ENCODE data around the gene FSTL4.

FSTL4 gene

DNA sequence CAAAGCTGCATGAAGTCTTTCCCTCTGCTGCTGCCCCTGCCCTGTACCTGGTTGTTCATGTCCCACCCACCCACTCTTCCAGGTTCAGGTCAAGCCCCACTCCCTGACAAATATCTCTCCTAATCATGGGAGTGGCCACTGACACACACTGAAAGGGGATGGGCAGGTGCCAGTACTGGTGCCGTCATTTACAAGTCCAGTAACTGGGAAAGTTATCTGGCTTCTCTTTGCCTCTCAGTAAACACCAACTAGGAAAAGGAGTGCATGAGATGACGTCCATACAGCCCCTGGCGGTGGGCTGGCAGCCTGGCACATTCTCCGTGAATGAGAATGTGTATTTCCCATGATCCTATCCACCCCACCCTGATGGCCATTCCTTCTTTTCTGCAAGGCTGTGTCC, 225.2 kb downstream of the FSTL4 start:
- TF ChIP-seq EZH2 (IDR thresholded peaks at IDR 0.05; ENCODE audit: borderline replicate concordance, low read depth, low read length, severe bottlenecking): no peak
- TF ChIP-seq, protein P1, sequence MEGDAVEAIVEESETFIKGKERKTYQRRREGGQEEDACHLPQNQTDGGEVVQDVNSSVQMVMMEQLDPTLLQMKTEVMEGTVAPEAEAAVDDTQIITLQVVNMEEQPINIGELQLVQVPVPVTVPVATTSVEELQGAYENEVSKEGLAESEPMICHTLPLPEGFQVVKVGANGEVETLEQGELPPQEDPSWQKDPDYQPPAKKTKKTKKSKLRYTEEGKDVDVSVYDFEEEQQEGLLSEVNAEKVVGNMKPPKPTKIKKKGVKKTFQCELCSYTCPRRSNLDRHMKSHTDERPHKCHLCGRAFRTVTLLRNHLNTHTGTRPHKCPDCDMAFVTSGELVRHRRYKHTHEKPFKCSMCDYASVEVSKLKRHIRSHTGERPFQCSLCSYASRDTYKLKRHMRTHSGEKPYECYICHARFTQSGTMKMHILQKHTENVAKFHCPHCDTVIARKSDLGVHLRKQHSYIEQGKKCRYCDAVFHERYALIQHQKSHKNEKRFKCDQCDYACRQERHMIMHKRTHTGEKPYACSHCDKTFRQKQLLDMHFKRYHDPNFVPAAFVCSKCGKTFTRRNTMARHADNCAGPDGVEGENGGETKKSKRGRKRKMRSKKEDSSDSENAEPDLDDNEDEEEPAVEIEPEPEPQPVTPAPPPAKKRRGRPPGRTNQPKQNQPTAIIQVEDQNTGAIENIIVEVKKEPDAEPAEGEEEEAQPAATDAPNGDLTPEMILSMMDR (IDR thresholded peaks at IDR 0.05; ENCODE audit: borderline replicate concordance, extremely low read depth, low read length, poor library complexity, severe bottlenecking): no peak
- no peak overlapping the region for H3K4me3 ChIP-seq (ENCODE audit: low read depth in 1 of 2, low read length in 2 of 2)
- H3K36me3 ChIP-seq (ENCODE audit: insufficient read depth, low read length): no peaks in the 10 kb centered on the region
- no peak overlapping the region for H3K4me2 ChIP-seq (ENCODE audit: insufficient read depth, low read length)
- no peak overlapping the region for H3K27ac ChIP-seq (ENCODE audit: low read length)
- no peak overlapping the region for H3K9ac ChIP-seq (ENCODE audit: low read depth, low read length)
- H3K27me3 ChIP-seq (ENCODE audit: insufficient read depth, low read length, poor library complexity): peaks cover 8% of the 10 kb centered on the region
- no peak overlapping the region for H2AFZ ChIP-seq (ENCODE audit: low read depth, low read length)
- H3K4me1 ChIP-seq (ENCODE audit: insufficient read depth, low read length): no peaks in the 10 kb centered on the region
- H3K79me2 ChIP-seq (ENCODE audit: insufficient read depth, low read length): no peaks in the 10 kb centered on the region
- no peaks in the 10 kb centered on the region for H4K20me1 ChIP-seq (ENCODE audit: insufficient read depth, low read length)
- DNase-seq: no peak
- H3K9me3 ChIP-seq (ENCODE audit: insufficient read depth, low read length, severe bottlenecking): no peaks in the 10 kb centered on the region
- ATAC-seq (ENCODE audit: insufficient read depth, low read depth): no peak

DNA sequence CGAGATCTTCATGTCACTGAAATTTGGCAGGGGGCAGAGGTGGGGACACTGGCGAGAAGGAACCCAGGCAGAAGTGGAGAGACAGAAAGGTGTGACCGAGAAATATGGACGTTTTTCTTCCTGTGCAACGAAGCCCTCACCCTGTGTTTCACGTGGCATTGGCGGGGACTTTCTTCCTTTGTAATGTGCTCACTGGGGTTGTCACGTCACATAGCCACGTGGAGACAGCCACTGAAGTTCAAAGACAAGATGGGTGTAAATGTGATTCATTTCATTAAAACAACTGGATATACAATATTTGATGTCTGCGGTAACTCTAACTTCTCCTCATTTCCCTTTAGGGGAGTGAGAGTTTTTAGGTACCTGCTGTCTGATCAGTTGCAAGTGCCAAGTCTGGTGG, 225.7 kb downstream of the FSTL4 start:
- no peak overlapping the region for H2AFZ ChIP-seq (ENCODE audit: low read depth, low read length)

DNA sequence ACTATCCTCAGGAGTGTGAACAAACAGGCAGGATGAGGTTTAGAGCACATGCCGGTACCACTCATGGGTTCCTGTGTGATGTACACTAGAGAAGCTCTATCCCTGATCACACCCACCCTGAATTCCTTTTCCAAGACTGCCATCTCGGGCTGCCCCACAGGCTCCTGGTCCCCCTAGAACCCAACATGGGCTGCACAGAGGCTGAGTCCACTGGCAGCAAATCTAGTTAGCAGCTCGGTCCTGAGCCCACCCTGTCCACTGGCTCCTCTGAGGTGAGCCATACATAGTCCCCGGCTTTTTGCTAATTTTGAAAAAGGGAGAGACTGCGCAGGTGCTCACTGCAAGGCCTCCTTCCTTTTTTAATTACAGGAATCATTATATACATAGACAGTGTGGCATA, 227.0 kb downstream of the FSTL4 start:
- no peaks in the 10 kb centered on the region for H4K20me1 ChIP-seq (ENCODE audit: insufficient read depth, low read length)
- H3K36me3 ChIP-seq (ENCODE audit: insufficient read depth, low read length): no peaks in the 10 kb centered on the region
- H3K27me3 ChIP-seq (ENCODE audit: insufficient read depth, low read length, poor library complexity): peaks cover 13% of the 10 kb centered on the region
- DNase-seq (no peak), ATAC-seq (ENCODE audit: insufficient read depth, low read depth) (no peak)
- no peak overlapping the region for H2AFZ ChIP-seq (ENCODE audit: low read depth, low read length)
- H3K27ac ChIP-seq (ENCODE audit: low read length): no peak overlapping the region
- no peak overlapping the region for H3K4me2 ChIP-seq (ENCODE audit: insufficient read depth, low read length)
- no peak overlapping the region for H3K9ac ChIP-seq (ENCODE audit: low read depth, low read length)
- no peaks in the 10 kb centered on the region for H3K79me2 ChIP-seq (ENCODE audit: insufficient read depth, low read length)
- H3K4me1 ChIP-seq (ENCODE audit: insufficient read depth, low read length): no peaks in the 10 kb centered on the region
- H3K9me3 ChIP-seq (ENCODE audit: insufficient read depth, low read length, severe bottlenecking): no peaks in the 10 kb centered on the region
- TF ChIP-seq, protein P1 (IDR thresholded peaks at IDR 0.05; ENCODE audit: borderline replicate concordance, extremely low read depth, low read length, poor library complexity, severe bottlenecking): no peak
- no peak for TF ChIP-seq EZH2 (IDR thresholded peaks at IDR 0.05; ENCODE audit: borderline replicate concordance, low read depth, low read length, severe bottlenecking)
- H3K4me3 ChIP-seq (ENCODE audit: low read depth in 1 of 2, low read length in 2 of 2): no peak overlapping the region

More for the DNA sequence above, 225.7 kb downstream of the FSTL4 start:
- H3K9me3 ChIP-seq (ENCODE audit: insufficient read depth, low read length, severe bottlenecking): no peaks in the 10 kb centered on the region
- ATAC-seq (ENCODE audit: insufficient read depth, low read depth): no peak
- H3K79me2 ChIP-seq (ENCODE audit: insufficient read depth, low read length): no peaks in the 10 kb centered on the region
- TF ChIP-seq, protein P1 (IDR thresholded peaks at IDR 0.05; ENCODE audit: borderline replicate concordance, extremely low read depth, low read length, poor library complexity, severe bottlenecking): no peak
- no peak for TF ChIP-seq EZH2 (IDR thresholded peaks at IDR 0.05; ENCODE audit: borderline replicate concordance, low read depth, low read length, severe bottlenecking)
- no peaks in the 10 kb centered on the region for H3K4me1 ChIP-seq (ENCODE audit: insufficient read depth, low read length)
- no peak overlapping the region for H3K9ac ChIP-seq (ENCODE audit: low read depth, low read length)
- no peak overlapping the region for H3K4me3 ChIP-seq (ENCODE audit: low read depth in 1 of 2, low read length in 2 of 2)
- no peaks in the 10 kb centered on the region for H3K36me3 ChIP-seq (ENCODE audit: insufficient read depth, low read length)
- no peak overlapping the region for H3K4me2 ChIP-seq (ENCODE audit: insufficient read depth, low read length)
- peaks cover 12% of the 10 kb centered on the region for H3K27me3 ChIP-seq (ENCODE audit: insufficient read depth, low read length, poor library complexity)
- DNase-seq: no peak
- H3K27ac ChIP-seq (ENCODE audit: low read length): no peak overlapping the region
- H4K20me1 ChIP-seq (ENCODE audit: insufficient read depth, low read length): no peaks in the 10 kb centered on the region

DNA sequence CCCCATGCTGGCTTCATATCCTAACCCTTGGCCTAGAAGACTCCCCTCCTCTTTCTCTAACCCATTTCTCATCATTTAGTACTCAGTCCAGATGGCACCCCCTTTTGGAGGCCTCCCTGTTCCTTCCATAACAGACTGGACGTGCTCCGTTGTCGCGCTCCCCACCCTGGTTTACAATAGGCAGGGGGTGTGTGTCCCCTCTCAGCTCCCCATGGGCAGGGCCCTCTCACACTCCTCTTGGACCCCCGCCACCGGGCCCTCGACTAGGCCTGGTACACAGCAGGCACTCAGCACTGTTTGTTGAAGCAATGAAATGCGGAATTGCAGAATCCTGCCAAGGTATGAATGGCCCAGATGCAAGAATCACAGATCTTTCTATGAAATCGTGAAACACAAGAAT, 227.4 kb downstream of the FSTL4 start:
- H3K9ac ChIP-seq (ENCODE audit: low read depth, low read length): no peak overlapping the region
- TF ChIP-seq EZH2 (IDR thresholded peaks at IDR 0.05; ENCODE audit: borderline replicate concordance, low read depth, low read length, severe bottlenecking): no peak
- TF ChIP-seq, protein P1 (IDR thresholded peaks at IDR 0.05; ENCODE audit: borderline replicate concordance, extremely low read depth, low read length, poor library complexity, severe bottlenecking): no peak
- H3K4me1 ChIP-seq (ENCODE audit: insufficient read depth, low read length): no peaks in the 10 kb centered on the region
- no peaks in the 10 kb centered on the region for H3K79me2 ChIP-seq (ENCODE audit: insufficient read depth, low read length)
- ATAC-seq (ENCODE audit: insufficient read depth, low read depth) (no peak), DNase-seq (no peak)
- H3K4me3 ChIP-seq (ENCODE audit: low read depth in 1 of 2, low read length in 2 of 2): no peak overlapping the region
- no peaks in the 10 kb centered on the region for H3K9me3 ChIP-seq (ENCODE audit: insufficient read depth, low read length, severe bottlenecking)
- no peak overlapping the region for H3K4me2 ChIP-seq (ENCODE audit: insufficient read depth, low read length)
- peaks cover 13% of the 10 kb centered on the region for H3K27me3 ChIP-seq (ENCODE audit: insufficient read depth, low read length, poor library complexity)
- H2AFZ ChIP-seq (ENCODE audit: low read depth, low read length): no peak overlapping the region
- H4K20me1 ChIP-seq (ENCODE audit: insufficient read depth, low read length): no peaks in the 10 kb centered on the region
- no peaks in the 10 kb centered on the region for H3K36me3 ChIP-seq (ENCODE audit: insufficient read depth, low read length)
- H3K27ac ChIP-seq (ENCODE audit: low read length): no peak overlapping the region
